K562 (cell line): Measurements from ENCODE around the gene CD24. TPM values are rescaled to one million over a fixed set of nuclear protein-coding genes. Genes with fewer than 3 reads are reported as not detected.

Experiments used
- ADNP ChIP-seq: fragments of 200-800 bp; sonication (Bioruptor generic); IDR thresholded peaks from 2 replicates; pipeline ENCODE4 v1.6.1; 2016; ENCODE audit warnings: missing genetic modification characterization, missing compliant biosample characterization
- ARID1B ChIP-seq: fragments of 450-650 bp; IDR thresholded peaks from 2 replicates; pipeline ENCODE4 v1.6.1; 2016; ENCODE audit warnings: antibody characterized with exemption, mild to moderate bottlenecking, inconsistent platforms
- ARID3A ChIP-seq: IDR thresholded peaks from 2 replicates; pipeline ENCODE4 v1.6.1; 2012; ENCODE audit warnings: low read depth, low read length, improper control_type of control experiment, borderline replicate concordance
- ATF3 ChIP-seq, 2 experiments: fragments of 450-650 bp in 1 of 2; sonication (generic) in 1 of 2; formaldehyde crosslinking in 1 of 2; IDR thresholded peaks in 1 of 2; conservative IDR thresholded peaks in 1 of 2; 2 replicates each; pipeline versions ENCODE4 v1.6.1 to v1.8.1; 2016 to 2023; ENCODE audit warnings: mild to moderate bottlenecking in 2 of 2, moderate library complexity in 2 of 2, inconsistent platforms in 1 of 2, missing genetic modification reagents in 1 of 2
- CEBPG ChIP-seq, 3 experiments: fragments of 200-800 bp in 1 of 3; sonication (Bioruptor generic) in 1 of 3; sonication (generic) in 1 of 3; formaldehyde crosslinking in 1 of 3; IDR thresholded peaks in 2 of 3; conservative IDR thresholded peaks in 1 of 3; 2 replicates each; pipeline versions ENCODE4 v1.6.1 to v1.8.0; 2016 to 2022; ENCODE audit warnings: missing compliant biosample characterization in 2 of 3, missing genetic modification characterization in 2 of 3, mild to moderate bottlenecking in 1 of 3, missing genetic modification reagents in 1 of 3
- ID3 ChIP-seq, 2 experiments: fragments of 250-450 bp in 1 of 2; fragments of 450-650 bp in 1 of 2; sonication (Bioruptor Pico) in 1 of 2; IDR thresholded peaks; 2 replicates each; pipeline versions ENCODE4 v1.6.1 to v1.8.0; 2016 to 2021; ENCODE audit warnings: mild to moderate bottlenecking in 2 of 2, moderate library complexity in 2 of 2, missing compliant biosample characterization in 1 of 2, missing genetic modification characterization in 1 of 2
- ILF3 ChIP-seq: fragments of 450-650 bp; IDR thresholded peaks from 2 replicates; pipeline ENCODE4 v1.6.1; 2018; ENCODE audit warnings: antibody characterized with exemption, mild to moderate bottlenecking, moderate library complexity, borderline replicate concordance
- KAT7 ChIP-seq: sonication (generic); formaldehyde crosslinking; IDR thresholded peaks from 2 replicates; pipeline ENCODE4 v1.8.0; 2022; ENCODE audit warnings: missing genetic modification reagents, mild to moderate bottlenecking, borderline replicate concordance
- POLR2H ChIP-seq: IDR thresholded peaks from 2 replicates; pipeline ENCODE4 v1.6.1; 2016; ENCODE audit warnings: missing genetic modification characterization, low read depth, mild to moderate bottlenecking, control low read depth, missing compliant biosample characterization, moderate library complexity
- SMAD4 ChIP-seq: fragments of 250-450 bp; sonication (Bioruptor Pico); conservative IDR thresholded peaks from 2 replicates; pipeline ENCODE4 v1.8.0; 2021; ENCODE audit warnings: inconsistent platforms, mild to moderate bottlenecking, moderate library complexity
- SOX6 ChIP-seq: fragments of 450-650 bp; IDR thresholded peaks from 2 replicates; pipeline ENCODE4 v1.6.1; 2014; ENCODE audit warnings: mild to moderate bottlenecking
- TAL1 ChIP-seq: fragments of 450-650 bp; IDR thresholded peaks from 2 replicates; pipeline ENCODE4 v1.6.1; 2016; ENCODE audit warnings: mild to moderate bottlenecking
- YY1 ChIP-seq, 3 experiments: IDR thresholded peaks; 2 replicates each; pipeline ENCODE4 v1.6.1; 2011; ENCODE audit warnings: low read length in 2 of 3, mild to moderate bottlenecking in 2 of 3, moderate library complexity in 2 of 3, borderline replicate concordance in 1 of 3, control low read depth in 1 of 3, low read depth in 1 of 3; ENCODE audit not compliant: insufficient read depth in 3 of 3, insufficient replicate concordance in 2 of 3, control insufficient read depth in 1 of 3, insufficient read length in 1 of 3; ENCODE audit errors: extremely low read depth in 1 of 3
- ZBTB7A ChIP-seq: IDR thresholded peaks from 2 replicates; pipeline ENCODE4 v1.6.1; 2011; ENCODE audit warnings: low read depth, mild to moderate bottlenecking, low read length, moderate library complexity, borderline replicate concordance; ENCODE audit not compliant: control insufficient read depth
- ZFP91 ChIP-seq: sonication (generic); formaldehyde crosslinking; IDR thresholded peaks from 2 replicates; pipeline ENCODE4 v1.8.0; 2022; ENCODE audit warnings: mild to moderate bottlenecking, missing genetic modification reagents
- ZNF655 ChIP-seq: fragments of 250-450 bp; sonication (Bioruptor Pico); IDR thresholded peaks from 2 replicates; pipeline ENCODE4 v1.5.0; 2021
- ZNF778 ChIP-seq: fragments of 450-650 bp; formaldehyde crosslinking; IDR thresholded peaks from 2 replicates; pipeline ENCODE4 v1.4.0; 2020; ENCODE audit warnings: mild to moderate bottlenecking, moderate library complexity
- polyA plus RNA-seq, 8 experiments: library from polyadenylated mRNA; depleted of rRNA in 4 of 8; stranded (reverse) in 5 of 8; unstranded in 3 of 8; fragments of >200 nt; fragmentation: Nextera tagmentation in 2 of 8; fragmentation: Illumina TruSeq in 1 of 8; extraction: Ambion mirVana in 2 of 8; extraction: Trizol in 1 of 8; gene quantifications; 2 replicates each; pipeline versions ENCODE4 v1.2.1 to v1.2.3, GENCODE V29; 2011 to 2014; ENCODE audit warnings: inconsistent platforms in 1 of 8, missing spikeins in 1 of 8
- total RNA-seq, 7 experiments: library from RNA; depleted of rRNA in 6 of 7; stranded (reverse); fragments of >200 nt in 6 of 7; fragmentation: Illumina TruSeq in 2 of 7; extraction: Trizol in 2 of 7; gene quantifications; 2 replicates each; pipeline versions ENCODE4 v1.2.1 to v1.2.3, GENCODE V29; 2011 to 2021; ENCODE audit warnings: low replicate concordance in 1 of 7

CD24 gene
- total and polyA plus RNA-seq, 9 of the 15 experiments (the other 6 are each of a cell fraction or from before 2014, with no cell fraction given), result 8.8 to 155 (median 27.1) TPM

GRCh38 chr6:106924694-106925523 lies 49.6 kb downstream of the CD24 start (continued):
- no peak for TF ChIP-seq KAT7 (CRISPR knock-in tag)
- peak; percentile 82 for TF ChIP-seq SOX6
- TF ChIP-seq ID3 (CRISPR knock-in tag; IDR thresholded peaks at IDR 0.05), result no peak
- no peak for TF ChIP-seq ID3 (tag; IDR thresholded peaks at IDR 0.05)
- TF ChIP-seq TAL1, result peak; percentile 79
- TF ChIP-seq ARID1B, result peak; percentile 87
- no peak for TF ChIP-seq ADNP
- TF ChIP-seq ZNF655 (CRISPR knock-in tag), result no peak
- no peak for TF ChIP-seq POLR2H (tag)
- TF ChIP-seq ZFP91 (CRISPR knock-in tag), result no peak
- TF ChIP-seq ILF3, result no peak
- TF ChIP-seq YY1 (IDR thresholded peaks at IDR 0.05; ENCODE audit: borderline replicate concordance in 1 of 3, control insufficient read depth in 1 of 3, extremely low read depth in 1 of 3, insufficient read depth in 3 of 3, insufficient read length in 1 of 3, insufficient replicate concordance in 2 of 3, low read depth in 1 of 3, low read length in 2 of 3), result no peak
- TF ChIP-seq ATF3 (IDR thresholded peaks at IDR 0.05), result no peak
- no peak for TF ChIP-seq ATF3 (CRISPR knock-in tag; conservative IDR thresholded peaks at IDR 0.05)
- no peak for TF ChIP-seq ARID3A
- no peak for TF ChIP-seq CEBPG (CRISPR knock-in tag; IDR thresholded peaks at IDR 0.05)
- TF ChIP-seq CEBPG (tag; conservative IDR thresholded peaks at IDR 0.05 in 1 of 2, IDR thresholded peaks at IDR 0.05 in 1 of 2), result peak in 1 of 2 experiments; percentile 30; a peak in 1 of 4 replicates
- peak; percentile 74 for TF ChIP-seq SMAD4 (CRISPR knock-in tag)
- no peak for TF ChIP-seq ZNF778 (CRISPR knock-in tag)
- TF ChIP-seq ZBTB7A, result 0 out of 2 replicates have a peak, but pooled peaks have one; percentile 31
